ENCODE data around the gene WDFY3.

The WDFY3 gene

DNA sequence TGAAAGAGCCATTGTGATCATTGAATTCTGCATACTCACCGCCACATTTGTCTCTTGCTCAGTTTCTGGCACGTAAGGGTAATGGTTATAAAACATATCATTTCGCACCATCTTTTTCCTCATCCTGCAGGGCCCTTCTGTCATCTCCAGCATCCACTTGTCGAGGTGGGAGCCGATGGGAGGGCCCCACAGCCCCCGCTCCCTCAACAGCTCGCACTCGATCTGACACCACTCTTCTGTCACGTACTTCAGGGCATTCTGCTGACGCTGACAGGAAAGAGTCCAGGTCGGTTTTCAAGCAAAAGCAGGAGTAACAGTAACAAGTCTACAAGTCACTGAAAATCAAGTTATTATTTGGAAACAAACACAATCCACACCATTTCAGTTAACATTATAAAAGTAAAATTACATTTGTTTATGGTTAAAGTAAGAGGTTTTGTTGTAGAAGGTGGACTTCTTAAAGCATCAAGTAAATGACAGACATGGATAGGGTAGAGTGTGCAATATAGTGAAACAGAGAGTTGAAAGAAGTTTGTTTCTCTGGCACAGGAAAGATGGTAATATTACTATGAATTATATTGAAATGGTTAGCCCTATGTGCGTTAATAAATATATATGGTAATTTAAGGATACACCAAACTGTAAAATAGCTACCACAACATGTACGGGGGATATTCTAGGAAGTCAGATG, 233.0 kb downstream of the WDFY3 start:
- Histone ChIP-seq H3K36me3 (ENCODE audit: insufficient read depth, low read length) (peaks cover 43% of the 10 kb centered on the region), H3K27me3 (ENCODE audit: control insufficient read depth, insufficient read depth, low read length) (no peaks in the 10 kb centered on the region), H3K4me1 (ENCODE audit: control insufficient read depth, insufficient read depth, low read length) (no peaks in the 10 kb centered on the region), H3K4me3 (ENCODE audit: low read length) (no peak overlapping the region), H3K4me2 (ENCODE audit: low read length) (no peak overlapping the region), H3K9me3 (replicated peaks; ENCODE audit: low read length) (no peaks in the 10 kb centered on the region), H3K9ac (ENCODE audit: low read depth, low read length) (no peak overlapping the region)

DNA sequence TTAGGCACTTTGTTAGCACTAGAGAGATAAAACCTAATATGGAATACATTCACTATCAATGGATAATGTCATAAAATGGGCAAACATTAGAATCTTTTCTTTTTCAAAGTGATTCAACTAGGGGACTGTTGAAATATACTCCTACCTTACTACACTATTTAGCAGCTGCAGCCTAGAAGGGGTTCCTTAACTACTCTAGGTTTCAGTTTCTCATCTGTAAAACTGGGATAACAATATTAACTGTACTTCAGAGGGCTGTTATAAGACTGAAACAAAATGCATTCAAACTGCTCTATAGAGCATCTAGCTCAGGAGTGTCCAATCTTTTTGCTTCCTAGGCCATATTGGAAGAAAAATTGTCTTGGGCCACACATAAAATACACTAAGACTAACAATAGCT, 236.1 kb downstream of the WDFY3 start:
- H3K4me3 ChIP-seq (ENCODE audit: low read length) = no peak overlapping the region
- no peaks in the 10 kb centered on the region for H3K27me3 ChIP-seq (ENCODE audit: control insufficient read depth, insufficient read depth, low read length)
- no peaks in the 10 kb centered on the region for H3K9me3 ChIP-seq (replicated peaks; ENCODE audit: low read length)
- no peak overlapping the region for H3K9ac ChIP-seq (ENCODE audit: low read depth, low read length)
- H3K4me2 ChIP-seq (ENCODE audit: low read length) = no peak overlapping the region
- H3K4me1 ChIP-seq (ENCODE audit: control insufficient read depth, insufficient read depth, low read length) = peaks cover 4% of the 10 kb centered on the region
- H3K36me3 ChIP-seq (ENCODE audit: insufficient read depth, low read length) = peaks cover 24% of the 10 kb centered on the region

DNA sequence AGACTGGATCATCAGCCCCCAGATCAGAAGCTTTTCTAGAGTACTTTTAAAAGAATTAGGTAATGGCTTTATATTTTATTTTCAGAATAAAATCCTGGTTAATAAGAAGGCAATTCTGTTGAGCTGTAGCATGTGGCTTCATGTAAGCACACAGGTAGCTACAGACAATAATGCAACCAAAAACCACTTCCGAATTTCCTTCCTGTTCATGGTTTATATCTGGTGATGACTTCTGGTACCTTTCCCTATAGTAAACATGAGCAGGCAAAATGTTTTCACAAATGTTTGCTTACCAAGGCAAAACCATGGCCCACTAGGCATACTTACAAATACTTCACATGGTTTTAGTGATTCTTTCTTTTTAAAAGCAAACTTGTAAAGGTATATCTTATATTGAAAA, 239.0 kb downstream of the WDFY3 start:
- H3K27me3 ChIP-seq (ENCODE audit: control insufficient read depth, insufficient read depth, low read length) = no peaks in the 10 kb centered on the region
- no peak overlapping the region for H3K9ac ChIP-seq (ENCODE audit: low read depth, low read length)
- H3K9me3 ChIP-seq (replicated peaks; ENCODE audit: low read length) = no peaks in the 10 kb centered on the region
- peaks cover 18% of the 10 kb centered on the region for H3K36me3 ChIP-seq (ENCODE audit: insufficient read depth, low read length)
- H3K4me2 ChIP-seq (ENCODE audit: low read length) = no peak overlapping the region
- H3K4me3 ChIP-seq (ENCODE audit: low read length) = no peak overlapping the region
- peaks cover 4% of the 10 kb centered on the region for H3K4me1 ChIP-seq (ENCODE audit: control insufficient read depth, insufficient read depth, low read length)

DNA sequence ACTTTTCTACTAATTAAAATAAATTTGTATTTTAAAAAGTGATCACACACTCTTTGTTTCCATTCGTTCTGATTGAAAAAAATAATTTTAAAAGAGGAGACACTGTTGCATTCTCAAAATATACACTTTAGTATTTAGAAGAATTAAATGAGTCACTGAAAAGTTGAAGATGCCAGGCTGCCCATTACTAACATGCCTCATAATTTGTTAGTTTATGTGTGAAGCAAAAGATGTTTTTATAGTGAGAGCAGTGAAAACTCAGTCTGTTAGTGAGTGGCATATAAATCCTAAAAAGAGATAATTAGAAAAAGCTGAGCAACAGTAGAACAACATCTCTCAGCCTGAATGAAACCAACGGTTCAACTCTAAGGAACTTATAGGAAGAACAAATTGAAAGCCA, 240.1 kb downstream of the WDFY3 start:
- H3K9ac ChIP-seq (ENCODE audit: low read depth, low read length) = no peak overlapping the region
- no peak overlapping the region for H3K4me3 ChIP-seq (ENCODE audit: low read length)
- no peaks in the 10 kb centered on the region for H3K27me3 ChIP-seq (ENCODE audit: control insufficient read depth, insufficient read depth, low read length)
- H3K9me3 ChIP-seq (replicated peaks; ENCODE audit: low read length) = no peaks in the 10 kb centered on the region
- no peak overlapping the region for H3K4me2 ChIP-seq (ENCODE audit: low read length)
- peaks cover 16% of the 10 kb centered on the region for H3K36me3 ChIP-seq (ENCODE audit: insufficient read depth, low read length)
- peaks cover 4% of the 10 kb centered on the region for H3K4me1 ChIP-seq (ENCODE audit: control insufficient read depth, insufficient read depth, low read length)

DNA sequence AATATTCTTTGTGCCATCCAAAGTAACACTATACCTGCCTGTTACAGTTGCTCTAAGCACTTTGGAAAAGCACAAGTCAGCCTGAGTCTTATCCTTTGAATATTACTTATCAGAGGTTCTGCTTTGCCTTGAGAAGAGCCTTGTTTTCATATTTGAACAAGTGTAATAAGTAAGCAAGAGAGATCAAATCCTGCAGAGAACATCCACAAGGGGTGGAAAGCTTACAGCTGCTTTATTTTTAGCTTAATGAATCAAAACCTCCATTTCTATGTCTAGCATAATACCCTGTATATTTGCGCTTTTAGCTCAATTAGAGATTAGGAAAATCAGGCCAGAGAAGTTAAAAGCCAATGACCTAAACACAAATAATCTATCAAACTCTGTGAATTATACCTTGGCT, 243.8 kb downstream of the WDFY3 start:
- Histone ChIP-seq H3K4me1 (ENCODE audit: control insufficient read depth, insufficient read depth, low read length) (peaks cover 4% of the 10 kb centered on the region), H3K36me3 (ENCODE audit: insufficient read depth, low read length) (peaks cover 48% of the 10 kb centered on the region), H3K9ac (ENCODE audit: low read depth, low read length) (no peak overlapping the region), H3K9me3 (replicated peaks; ENCODE audit: low read length) (no peaks in the 10 kb centered on the region), H3K4me3 (ENCODE audit: low read length) (no peak overlapping the region), H3K27me3 (ENCODE audit: control insufficient read depth, insufficient read depth, low read length) (no peaks in the 10 kb centered on the region), H3K4me2 (ENCODE audit: low read length) (no peak overlapping the region)

DNA sequence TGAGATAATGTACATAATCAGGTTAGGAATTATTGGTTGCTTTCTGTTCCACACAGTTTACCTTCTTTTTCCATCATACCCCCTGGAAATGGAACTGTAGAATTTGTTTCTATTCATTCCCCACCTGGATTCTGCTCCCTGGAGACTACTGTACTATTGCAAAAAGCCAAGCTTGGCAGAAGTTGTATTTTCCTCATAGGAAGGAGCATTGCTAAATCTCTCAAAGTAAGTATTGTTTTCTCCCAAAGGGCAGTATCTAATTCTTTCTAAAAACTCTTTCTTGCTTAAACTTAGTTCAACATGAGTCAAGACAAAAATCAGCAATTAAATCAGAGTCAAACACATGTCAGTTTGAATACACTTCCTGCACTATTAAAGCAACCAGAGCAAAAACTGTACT, 247.4 kb downstream of the WDFY3 start:
- no peak overlapping the region for H3K4me3 ChIP-seq (ENCODE audit: low read length)
- H3K4me2 ChIP-seq (ENCODE audit: low read length) = no peak overlapping the region
- H3K9me3 ChIP-seq (replicated peaks; ENCODE audit: low read length) = no peaks in the 10 kb centered on the region
- H3K27me3 ChIP-seq (ENCODE audit: control insufficient read depth, insufficient read depth, low read length) = no peaks in the 10 kb centered on the region
- H3K4me1 ChIP-seq (ENCODE audit: control insufficient read depth, insufficient read depth, low read length) = no peaks in the 10 kb centered on the region
- H3K36me3 ChIP-seq (ENCODE audit: insufficient read depth, low read length) = peaks cover 49% of the 10 kb centered on the region
- H3K9ac ChIP-seq (ENCODE audit: low read depth, low read length) = no peak overlapping the region

DNA sequence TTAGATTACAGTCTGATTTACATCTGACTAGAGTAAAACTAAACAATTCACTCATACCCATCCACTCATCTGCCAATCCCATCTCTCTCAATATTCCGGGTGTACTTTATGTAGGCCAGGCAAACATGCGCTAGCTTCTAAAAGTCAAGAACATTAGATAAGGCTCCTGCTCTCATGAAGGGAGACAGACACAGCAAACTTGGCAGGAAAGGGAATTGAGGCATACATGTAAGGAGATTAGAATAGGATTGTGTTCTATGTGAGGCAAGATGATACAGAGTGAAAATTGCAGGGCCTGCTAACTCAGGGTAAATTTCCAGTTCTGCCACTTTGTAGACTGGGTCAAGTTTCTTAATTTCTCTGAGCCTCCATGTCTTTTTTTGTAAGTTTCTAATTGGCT, 247.8 kb downstream of the WDFY3 start:
- no peak overlapping the region for H3K4me2 ChIP-seq (ENCODE audit: low read length)
- no peaks in the 10 kb centered on the region for H3K27me3 ChIP-seq (ENCODE audit: control insufficient read depth, insufficient read depth, low read length)
- H3K4me3 ChIP-seq (ENCODE audit: low read length) = no peak overlapping the region
- H3K9me3 ChIP-seq (replicated peaks; ENCODE audit: low read length) = no peaks in the 10 kb centered on the region
- no peaks in the 10 kb centered on the region for H3K4me1 ChIP-seq (ENCODE audit: control insufficient read depth, insufficient read depth, low read length)
- no peak overlapping the region for H3K9ac ChIP-seq (ENCODE audit: low read depth, low read length)
- H3K36me3 ChIP-seq (ENCODE audit: insufficient read depth, low read length) = peaks cover 45% of the 10 kb centered on the region

DNA sequence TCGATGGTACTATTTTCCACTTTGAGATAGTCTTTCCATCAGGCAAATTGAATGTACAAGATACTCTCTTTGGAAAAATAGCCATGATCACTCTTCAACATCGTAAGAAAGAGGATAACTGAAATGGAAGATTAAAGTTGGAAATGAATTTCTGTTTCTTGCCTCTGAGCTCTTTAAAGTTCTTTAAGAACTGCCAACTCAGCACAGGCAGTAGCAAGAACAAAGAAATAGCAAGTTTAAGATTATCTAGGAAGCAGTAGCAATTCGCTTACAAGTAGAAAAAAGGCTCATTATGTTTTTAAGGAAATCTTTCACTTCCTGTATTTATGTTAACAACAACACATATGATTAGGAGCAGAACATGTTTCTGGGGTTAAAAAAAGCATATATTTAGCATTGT, 255.9 kb downstream of the WDFY3 start:
- H3K4me2 ChIP-seq (ENCODE audit: low read length) = no peak overlapping the region
- H3K4me1 ChIP-seq (ENCODE audit: control insufficient read depth, insufficient read depth, low read length) = no peaks in the 10 kb centered on the region
- peaks cover 63% of the 10 kb centered on the region for H3K36me3 ChIP-seq (ENCODE audit: insufficient read depth, low read length)
- no peak overlapping the region for H3K4me3 ChIP-seq (ENCODE audit: low read length)
- no peaks in the 10 kb centered on the region for H3K27me3 ChIP-seq (ENCODE audit: control insufficient read depth, insufficient read depth, low read length)
- H3K9ac ChIP-seq (ENCODE audit: low read depth, low read length) = no peak overlapping the region
- no peaks in the 10 kb centered on the region for H3K9me3 ChIP-seq (replicated peaks; ENCODE audit: low read length)

DNA sequence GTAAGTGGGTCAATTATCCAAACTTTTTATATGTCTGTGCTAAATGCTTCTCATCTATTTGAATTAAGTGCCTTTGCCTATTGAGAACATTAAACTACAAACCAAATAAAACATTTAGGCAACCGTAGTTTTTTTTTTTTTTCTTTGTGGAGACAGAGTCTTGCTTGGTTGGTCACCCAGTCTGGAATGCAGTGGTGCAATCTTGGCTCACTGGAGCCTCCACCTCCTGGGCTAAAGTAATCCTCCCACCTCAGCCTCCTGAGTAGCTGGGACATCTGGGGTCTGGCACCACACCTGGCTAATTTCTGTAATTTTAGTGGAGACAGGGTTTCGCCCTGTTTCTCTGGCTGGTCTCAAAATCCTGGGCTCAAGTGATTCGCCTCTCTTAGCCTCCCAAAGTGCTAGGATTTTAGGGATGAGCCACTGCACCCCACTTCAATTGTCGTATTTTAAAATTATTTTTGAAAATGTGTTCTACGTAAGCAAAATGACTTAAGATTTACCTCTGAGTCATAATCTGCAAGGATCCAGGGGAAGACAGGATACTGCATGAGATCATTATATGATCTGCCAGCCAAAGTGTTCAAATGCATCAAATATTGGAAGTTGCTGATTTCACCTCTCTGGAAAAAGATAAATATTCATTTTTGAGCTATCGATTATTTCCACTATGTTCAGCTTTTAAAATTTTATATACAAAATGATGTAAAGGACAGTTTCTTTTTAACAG, 257.9 kb downstream of the WDFY3 start:
- Histone ChIP-seq H3K9me3 (replicated peaks; ENCODE audit: low read length) (no peaks in the 10 kb centered on the region), H3K27me3 (ENCODE audit: control insufficient read depth, insufficient read depth, low read length) (no peaks in the 10 kb centered on the region), H3K4me3 (ENCODE audit: low read length) (no peak overlapping the region), H3K9ac (ENCODE audit: low read depth, low read length) (no peak overlapping the region), H3K4me1 (ENCODE audit: control insufficient read depth, insufficient read depth, low read length) (no peaks in the 10 kb centered on the region), H3K36me3 (ENCODE audit: insufficient read depth, low read length) (peaks cover 81% of the 10 kb centered on the region), H3K4me2 (ENCODE audit: low read length) (no peak overlapping the region)

DNA sequence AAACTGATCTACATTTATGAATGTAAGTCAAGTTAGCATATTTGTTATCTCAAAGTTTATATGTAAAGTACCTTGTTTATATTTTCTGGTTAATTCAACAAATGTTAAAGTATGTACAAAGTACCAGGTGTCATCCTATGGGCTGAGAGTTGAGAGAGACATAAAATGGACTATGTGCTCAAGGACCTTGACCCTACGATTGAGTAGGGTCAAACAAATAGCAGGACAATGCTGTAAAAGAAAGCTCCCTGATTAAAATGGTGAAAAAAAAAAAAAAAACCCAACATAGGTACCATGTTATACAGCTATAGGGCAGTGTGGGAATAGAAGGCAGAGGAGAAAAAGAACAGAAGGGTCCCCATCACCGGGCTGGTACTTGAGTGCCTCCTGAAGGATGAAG, 260.2 kb downstream of the WDFY3 start:
- no peak overlapping the region for H3K4me2 ChIP-seq (ENCODE audit: low read length)
- H3K4me1 ChIP-seq (ENCODE audit: control insufficient read depth, insufficient read depth, low read length) = no peaks in the 10 kb centered on the region
- no peaks in the 10 kb centered on the region for H3K27me3 ChIP-seq (ENCODE audit: control insufficient read depth, insufficient read depth, low read length)
- no peak overlapping the region for H3K9ac ChIP-seq (ENCODE audit: low read depth, low read length)
- H3K9me3 ChIP-seq (replicated peaks; ENCODE audit: low read length) = no peaks in the 10 kb centered on the region
- H3K36me3 ChIP-seq (ENCODE audit: insufficient read depth, low read length) = peaks cover 86% of the 10 kb centered on the region
- no peak overlapping the region for H3K4me3 ChIP-seq (ENCODE audit: low read length)

DNA sequence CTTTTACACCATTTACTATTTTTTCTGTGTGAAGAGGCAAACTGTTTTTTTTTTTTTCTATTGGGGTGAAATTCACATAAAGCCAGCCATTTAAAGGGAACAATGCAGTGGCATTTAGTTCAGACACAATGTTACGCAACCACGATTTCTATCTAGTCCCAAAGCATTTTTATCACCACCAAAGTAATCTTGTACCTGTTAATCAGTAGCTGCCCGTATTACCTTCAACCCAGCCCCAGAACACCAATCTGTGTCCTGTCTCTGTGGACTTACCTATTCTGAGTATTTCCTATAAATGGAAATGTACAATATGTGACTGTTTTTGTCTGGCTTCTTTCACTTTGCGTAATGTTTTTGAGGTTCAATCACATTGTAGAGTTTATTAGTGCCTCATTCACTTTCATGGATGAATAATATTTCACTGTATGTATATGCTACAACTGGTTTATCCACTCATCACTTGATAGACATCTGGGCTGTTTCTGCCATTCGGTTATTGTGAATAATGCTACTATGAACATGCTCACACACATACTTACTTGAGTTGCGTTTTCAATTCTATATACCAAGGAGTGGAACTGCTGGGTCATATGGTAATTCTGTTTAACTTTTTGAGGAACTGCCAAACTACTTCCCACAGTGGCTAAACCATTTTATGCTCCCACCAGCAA, 267.4 kb downstream of the WDFY3 start:
- H3K27me3 ChIP-seq (ENCODE audit: control insufficient read depth, insufficient read depth, low read length) = no peaks in the 10 kb centered on the region
- H3K9ac ChIP-seq (ENCODE audit: low read depth, low read length) = no peak overlapping the region
- H3K9me3 ChIP-seq (replicated peaks; ENCODE audit: low read length) = no peaks in the 10 kb centered on the region
- peaks cover 67% of the 10 kb centered on the region for H3K36me3 ChIP-seq (ENCODE audit: insufficient read depth, low read length)
- H3K4me3 ChIP-seq (ENCODE audit: low read length) = no peak overlapping the region
- H3K4me2 ChIP-seq (ENCODE audit: low read length) = no peak overlapping the region
- peaks cover 25% of the 10 kb centered on the region for H3K4me1 ChIP-seq (ENCODE audit: control insufficient read depth, insufficient read depth, low read length)
